Measurements from ENCODE around the gene LMF1. TPM values are rescaled to one million over a fixed set of nuclear protein-coding genes. Genes with fewer than 3 reads are reported as not detected.

Gene LMF1
- total RNA-seq, 1 donor from 2014 or later: 16.0 TPM

GRCh38 chr16:1007284-1007850, 36.6 kb upstream of the LMF1 start:
- no peak overlapping the region for H3K4me3 Mint-ChIP-seq
- TF ChIP-seq CTCF (conservative IDR thresholded peaks at IDR 0.05): no peak
- DNase-seq (ENCODE audit: low read depth, low spot score): no peak
- H3K36me3 Mint-ChIP-seq (ENCODE audit: low read depth): no peaks in the 10 kb centered on the region
- H3K9me3 Mint-ChIP-seq: no peaks in the 10 kb centered on the region
- peaks cover 4% of the 10 kb centered on the region for H3K4me1 Mint-ChIP-seq
- H3K27me3 Mint-ChIP-seq (ENCODE audit: low read depth): peaks cover 3% of the 10 kb centered on the region
- no peak overlapping the region for H3K27ac Mint-ChIP-seq (ENCODE audit: unreplicated experiment)

GRCh38 chr16:1006781-1007180, 36.0 kb upstream of the LMF1 start:
- Mint-ChIP-seq H3K4me1 (peaks cover 4% of the 10 kb centered on the region), H3K27ac (ENCODE audit: unreplicated experiment) (no peak overlapping the region), H3K27me3 (ENCODE audit: low read depth) (peaks cover 3% of the 10 kb centered on the region), H3K4me3 (no peak overlapping the region), H3K9me3 (no peaks in the 10 kb centered on the region), H3K36me3 (ENCODE audit: low read depth) (no peaks in the 10 kb centered on the region)
- TF ChIP-seq CTCF (conservative IDR thresholded peaks at IDR 0.05): no peak
- no peak for DNase-seq (ENCODE audit: low read depth, low spot score)

- no peak overlapping the region for H3K4me3 Mint-ChIP-seq
- H3K4me1 Mint-ChIP-seq: no peaks in the 10 kb centered on the region
- TF ChIP-seq CTCF (conservative IDR thresholded peaks at IDR 0.05): no peak
- H3K27me3 Mint-ChIP-seq (ENCODE audit: low read depth): peaks cover 2% of the 10 kb centered on the region
- no peaks in the 10 kb centered on the region for H3K9me3 Mint-ChIP-seq
- DNase-seq (ENCODE audit: low read depth, low spot score): no peak
- no peak overlapping the region for H3K27ac Mint-ChIP-seq (ENCODE audit: unreplicated experiment)
- no peaks in the 10 kb centered on the region for H3K36me3 Mint-ChIP-seq (ENCODE audit: low read depth)
These were observed 34.5 kb upstream of the LMF1 start for GRCh38 chr16:1005286-1005685.

- Mint-ChIP-seq H3K36me3 (ENCODE audit: low read depth) (no peaks in the 10 kb centered on the region), H3K4me3 (no peak overlapping the region), H3K9me3 (no peaks in the 10 kb centered on the region), H3K27me3 (ENCODE audit: low read depth) (peaks cover 2% of the 10 kb centered on the region), H3K27ac (ENCODE audit: unreplicated experiment) (no peak overlapping the region), H3K4me1 (no peaks in the 10 kb centered on the region)
- no peak for DNase-seq (ENCODE audit: low read depth, low spot score)
- no peak for TF ChIP-seq CTCF (conservative IDR thresholded peaks at IDR 0.05)
These were observed 32.9 kb upstream of the LMF1 start for GRCh38 chr16:1003391-1004347.

GRCh38 chr16:1002399-1003166, 31.8 kb upstream of the LMF1 start:
- Mint-ChIP-seq H3K27ac (ENCODE audit: unreplicated experiment) (no peak overlapping the region), H3K27me3 (ENCODE audit: low read depth) (peaks cover 3% of the 10 kb centered on the region), H3K4me1 (no peaks in the 10 kb centered on the region), H3K4me3 (no peak overlapping the region), H3K9me3 (no peaks in the 10 kb centered on the region), H3K36me3 (ENCODE audit: low read depth) (no peaks in the 10 kb centered on the region)
- DNase-seq (ENCODE audit: low read depth, low spot score): no peak
- no peak for TF ChIP-seq CTCF (conservative IDR thresholded peaks at IDR 0.05)
